HepG2 (cell line): ENCODE results near the gene DST. TPM values are rescaled to one million over a fixed set of nuclear protein-coding genes. Genes with fewer than 3 reads are reported as not detected.

ENCODE experiments used
- ATAC-seq: fragments of 200-7000 bp; cut with Tn5 transposase; 3 replicates; pipeline ENCODE4 v1.9.1; 2020; ENCODE audit warnings: mild to moderate bottlenecking, moderate library complexity
- BruUV-seq: library from RNA; stranded (reverse); fragments of 400-500 nt; replicated peaks from 2 replicates; lab custom pipeline; 2021; lab: Mats Ljungman, UMichigan
- CTCF ChIA-PET: fragments of 300-600 bp; formaldehyde crosslinking; extraction: SDS; loops from one replicate; lab custom pipeline; 2021; ENCODE audit warnings: low total read pairs, inconsistent platforms, low intra/inter-chr PET ratio; lab: Yijun Ruan, JAX
- POLR2A ChIA-PET: fragments of 350-600 bp; sonication (Branson Sonifier 250); formaldehyde crosslinking; loops from one replicate; lab custom pipeline; 2020; ENCODE audit warnings: antibody characterized with exemption, inconsistent platforms; lab: Yijun Ruan, JAX
- DNase-seq: peaks from one replicate; pipeline ENCODE4 v3.0.0-alpha.2; 2015; ENCODE audit warnings: low spot score
- FAIRE-seq: peaks from 3 replicates; lab custom pipeline; 2011; peaks lifted over from hg19 to GRCh38; lab: Jason Lieb, UNC
- H2AFZ ChIP-seq: one replicate; pipeline ENCODE4 v1.6.1; 2011; ENCODE audit warnings: low read length, inconsistent platforms
- H3K27ac ChIP-seq: fragments of 300-600 bp; 3 replicates; pipeline ENCODE4 v1.8.0; 2011; ENCODE audit warnings: mixed run types, mild to moderate bottlenecking, mixed read lengths, low read length, inconsistent platforms; ENCODE audit not compliant: insufficient read depth; ENCODE audit errors: extremely low read length
- H3K27me3 ChIP-seq, 2 experiments: fragments of 200-600 bp in 1 of 2; 2 replicates in 1 of 2; 3 replicates in 1 of 2; pipeline versions ENCODE4 v1.6.0 to v1.8.0; 2011; ENCODE audit warnings: low read length in 2 of 2, mild to moderate bottlenecking in 2 of 2, moderate library complexity in 2 of 2, inconsistent platforms in 1 of 2; ENCODE audit not compliant: insufficient read depth in 2 of 2, control insufficient read depth in 1 of 2
- H3K36me3 ChIP-seq, 2 experiments: fragments of 200-600 bp in 1 of 2; replicated peaks in 1 of 2; 2 replicates in 1 of 2; 3 replicates in 1 of 2; pipeline versions ENCODE4 v1.5.1 to v1.8.0; 2011; ENCODE audit warnings: low read length in 2 of 2, inconsistent platforms in 1 of 2; ENCODE audit not compliant: insufficient read depth in 2 of 2, control insufficient read depth in 1 of 2
- H3K4me1 ChIP-seq: 2 replicates; pipeline ENCODE4 v1.5.1; 2012; ENCODE audit warnings: low read length, inconsistent platforms; ENCODE audit not compliant: insufficient read depth
- H3K4me2 ChIP-seq: 2 replicates; pipeline ENCODE4 v1.6.0; 2011; ENCODE audit warnings: low read depth, low read length, inconsistent platforms
- H3K4me3 ChIP-seq, 3 experiments: fragments of 200-600 bp in 1 of 3; sonication (generic), shearing (Covaris generic) in 1 of 3; replicated peaks in 1 of 3; 2 replicates each; pipeline ENCODE4 v1.5.1; 2011 to 2016; ENCODE audit warnings: low read length in 3 of 3, inconsistent platforms in 2 of 3, low read depth in 2 of 3, mild to moderate bottlenecking in 2 of 3, control low read depth in 1 of 3, mixed read lengths in 1 of 3; ENCODE audit not compliant: insufficient read depth in 1 of 3
- H3K79me2 ChIP-seq: one replicate; pipeline ENCODE4 v1.6.1; 2011; ENCODE audit warnings: low read length, inconsistent platforms; ENCODE audit not compliant: insufficient read depth
- H3K9ac ChIP-seq: 2 replicates; pipeline ENCODE4 v1.6.0; 2011; ENCODE audit warnings: mild to moderate bottlenecking, low read depth, low read length, inconsistent platforms; ENCODE audit not compliant: insufficient read depth
- H3K9me3 ChIP-seq: 2 replicates; pipeline ENCODE4 v1.5.1; 2012; ENCODE audit warnings: mild to moderate bottlenecking, low read length
- H4K20me1 ChIP-seq: 2 replicates; pipeline ENCODE4 v1.6.0; 2011; ENCODE audit warnings: inconsistent platforms, mild to moderate bottlenecking, low read length, moderate library complexity; ENCODE audit not compliant: insufficient read depth
- ATRX ChIP-seq: sonication (generic); formaldehyde crosslinking; IDR thresholded peaks from 2 replicates; pipeline ENCODE4 v1.4.0; 2020; ENCODE audit warnings: missing genetic modification reagents, borderline replicate concordance
- IKZF4 ChIP-seq: sonication (generic); formaldehyde crosslinking; IDR thresholded peaks from 2 replicates; pipeline ENCODE4 v1.5.1; 2020; ENCODE audit warnings: borderline replicate concordance, mild to moderate bottlenecking, low read depth, missing genetic modification reagents; ENCODE audit errors: not compliant biosample characterization
- JUND ChIP-seq: sonication (generic); formaldehyde crosslinking; IDR thresholded peaks from 2 replicates; pipeline ENCODE4 v1.8.0; 2022; ENCODE audit warnings: mild to moderate bottlenecking, missing genetic modification reagents
- NFYC ChIP-seq: IDR thresholded peaks from 2 replicates; pipeline ENCODE4 v1.6.1; 2016; ENCODE audit warnings: missing genetic modification reagents, missing compliant biosample characterization
- NR2C2 ChIP-seq: sonication (generic); formaldehyde crosslinking; IDR thresholded peaks from 2 replicates; pipeline ENCODE4 v1.4.0; 2020; ENCODE audit warnings: missing genetic modification reagents, mild to moderate bottlenecking, moderate library complexity, borderline replicate concordance
- PITX1 ChIP-seq: sonication (generic); formaldehyde crosslinking; IDR thresholded peaks from 2 replicates; pipeline ENCODE4 v1.5.1; 2020; ENCODE audit warnings: mild to moderate bottlenecking, missing genetic modification reagents
- REXO4 ChIP-seq: sonication (generic); formaldehyde crosslinking; IDR thresholded peaks from 2 replicates; pipeline ENCODE4 v1.8.0; 2022; ENCODE audit warnings: missing genetic modification reagents, mild to moderate bottlenecking, borderline replicate concordance
- ZNF317 ChIP-seq: sonication (generic); formaldehyde crosslinking; IDR thresholded peaks from 2 replicates; pipeline ENCODE4 v1.5.0; 2020; ENCODE audit warnings: mild to moderate bottlenecking, missing genetic modification reagents
- WGBS: methylation state at CpG from one replicate; pipeline ENCODE4 v1.1.6; 2017; ENCODE audit warnings: low lambda C conversion rate; 5-methylcytosine and 5-hydroxymethylcytosine counted together
- in situ Hi-C: cut with HindIII; loops from 2 replicates; pipeline ENCODE4 v1.10.0; 2017; ENCODE audit warnings: low pct_unique_long_range_greater_than_20kb; ENCODE audit not compliant: extremely low pct_ligation_motif_present
- intact Hi-C: fragments of 100-400 bp; cut with micrococcal nuclease; formaldehyde crosslinking; loops from one replicate; pipeline ENCODE4 v1.10.0; 2022; ENCODE audit not compliant: unreplicated experiment
- polyA plus RNA-seq, 8 experiments: library from polyadenylated mRNA; depleted of rRNA in 3 of 8; stranded (reverse) in 7 of 8; unstranded in 1 of 8; fragments of >200 nt; fragmentation: Illumina TruSeq in 4 of 8; extraction: Trizol in 4 of 8; gene quantifications; 2 replicates each; pipeline versions ENCODE4 v1.2.1 to v1.2.3, GENCODE V29; 2011 to 2016; ENCODE audit warnings: low read depth in 4 of 8, missing spikeins in 1 of 8, mixed read lengths in 1 of 8; ENCODE audit not compliant: insufficient read depth in 1 of 8
- total RNA-seq, 5 experiments: library from RNA; depleted of rRNA; stranded (reverse); fragments of >200 nt; fragmentation: Illumina TruSeq; extraction: Trizol; gene quantifications; 2 replicates each; pipeline ENCODE4 v1.2.3, GENCODE V29; 2016; ENCODE audit warnings: low read depth in 1 of 5
- TF ChIP-seq, protein P1 (sequence below): sonication (generic); formaldehyde crosslinking; IDR thresholded peaks from 2 replicates; pipeline ENCODE4 v1.5.0; 2020; ENCODE audit warnings: mild to moderate bottlenecking, missing genetic modification reagents
- TF ChIP-seq, protein P2 (sequence below): sonication (generic); formaldehyde crosslinking; IDR thresholded peaks from 2 replicates; pipeline ENCODE4 v1.4.0; 2020; ENCODE audit warnings: missing genetic modification reagents, borderline replicate concordance

Gene DST
- total and polyA plus RNA-seq, 2 of the 13 experiments (the other 11 are each of a cell fraction or from before 2014, with no cell fraction given), result 64.4 to 89.0 TPM

GRCh38 chr6:56434606-56435005 is 208.1 kb downstream of the DST start:
- H3K9ac ChIP-seq, result no peak overlapping the region
- no peak overlapping the region for H3K4me3 ChIP-seq
- H3K79me2 ChIP-seq, result no peaks in the 10 kb centered on the region
- H3K4me1 ChIP-seq, result peaks cover 8% of the 10 kb centered on the region; the same call in 1 of the 2 replicates
- no peaks in the 10 kb centered on the region for H3K27me3 ChIP-seq
- TF ChIP-seq NFYC (CRISPR knock-in tag), result no peak
- TF ChIP-seq, protein P1, sequence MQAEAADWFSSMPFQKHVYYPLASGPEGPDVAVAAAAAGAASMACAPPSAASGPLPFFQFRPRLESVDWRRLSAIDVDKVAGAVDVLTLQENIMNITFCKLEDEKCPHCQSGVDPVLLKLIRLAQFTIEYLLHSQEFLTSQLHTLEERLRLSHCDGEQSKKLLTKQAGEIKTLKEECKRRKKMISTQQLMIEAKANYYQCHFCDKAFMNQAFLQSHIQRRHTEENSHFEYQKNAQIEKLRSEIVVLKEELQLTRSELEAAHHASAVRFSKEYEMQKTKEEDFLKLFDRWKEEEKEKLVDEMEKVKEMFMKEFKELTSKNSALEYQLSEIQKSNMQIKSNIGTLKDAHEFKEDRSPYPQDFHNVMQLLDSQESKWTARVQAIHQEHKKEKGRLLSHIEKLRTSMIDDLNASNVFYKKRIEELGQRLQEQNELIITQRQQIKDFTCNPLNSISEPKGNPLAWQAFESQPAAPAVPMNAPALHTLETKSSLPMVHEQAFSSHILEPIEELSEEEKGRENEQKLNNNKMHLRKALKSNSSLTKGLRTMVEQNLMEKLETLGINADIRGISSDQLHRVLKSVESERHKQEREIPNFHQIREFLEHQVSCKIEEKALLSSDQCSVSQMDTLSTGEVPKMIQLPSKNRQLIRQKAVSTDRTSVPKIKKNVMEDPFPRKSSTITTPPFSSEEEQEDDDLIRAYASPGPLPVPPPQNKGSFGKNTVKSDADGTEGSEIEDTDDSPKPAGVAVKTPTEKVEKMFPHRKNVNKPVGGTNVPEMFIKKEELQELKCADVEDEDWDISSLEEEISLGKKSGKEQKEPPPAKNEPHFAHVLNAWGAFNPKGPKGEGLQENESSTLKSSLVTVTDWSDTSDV (CRISPR knock-in tag), result no peak
- TF ChIP-seq ZNF317 (CRISPR knock-in tag), result peak; percentile 73; the same call in 1 of the 2 replicates
- no TSS peak for BruUV-seq
- ATAC-seq (no peak), FAIRE-seq (no peak), DNase-seq (no peak)
- no peak overlapping the region for H2AFZ ChIP-seq
- H3K27ac ChIP-seq, result no peak overlapping the region
- ChIA-PET CTCF (no interaction called here), POLR2A (no interaction called here)
- no peak overlapping the region for H3K4me2 ChIP-seq
- 92% methylated on average over 2 of the region's 2 CpGs for WGBS
- no peaks in the 10 kb centered on the region for H3K36me3 ChIP-seq
- peaks cover 12% of the 10 kb centered on the region for H3K9me3 ChIP-seq
- in situ Hi-C loops (no loop called here), intact Hi-C loops (no loop called here)
- no peaks in the 10 kb centered on the region for H4K20me1 ChIP-seq

DNA sequence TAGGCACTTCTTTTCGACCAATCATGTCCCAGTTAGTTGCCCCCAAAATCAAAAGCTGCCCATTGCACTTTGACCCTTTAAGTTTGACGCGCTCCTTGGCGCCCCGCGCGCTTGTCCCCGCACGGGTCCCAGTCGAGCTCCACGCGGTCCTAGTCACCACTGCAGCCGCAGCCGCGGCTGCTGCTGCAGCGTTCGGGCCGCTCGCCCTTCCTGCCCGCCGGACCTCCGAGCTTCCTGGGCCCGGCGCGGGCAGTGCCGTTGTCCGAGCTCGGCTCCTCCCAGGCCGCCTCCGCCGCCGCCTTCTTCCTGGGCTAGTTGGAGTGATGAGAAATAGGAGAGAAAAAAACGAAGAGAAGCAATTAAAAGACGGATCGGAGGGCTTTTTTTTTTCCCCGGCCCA is 209.6 kb downstream of the DST start:
- no TSS peak for BruUV-seq
- ATAC-seq (no peak), DNase-seq (no peak), FAIRE-seq (no peak)
- no peak overlapping the region for H2AFZ ChIP-seq
- 0 out of 2 replicates have a peak, but pooled peaks cover 8% of the 10 kb centered on the region for H3K9me3 ChIP-seq
- 95% methylated on average over 36 of the region's 36 CpGs for WGBS
- H3K36me3 ChIP-seq, result no peaks in the 10 kb centered on the region
- H3K79me2 ChIP-seq, result no peaks in the 10 kb centered on the region
- H3K4me1 ChIP-seq, result peaks cover 8% of the 10 kb centered on the region; the same call in 1 of the 2 replicates
- POLR2A ChIA-PET, result no interaction called here
- intact Hi-C loops (no loop called here), in situ Hi-C loops (no loop called here)
- H4K20me1 ChIP-seq, result no peaks in the 10 kb centered on the region
- CTCF ChIA-PET, result no interaction called here
- no peak overlapping the region for H3K9ac ChIP-seq
- H3K4me3 ChIP-seq, result no peak overlapping the region
- no peaks in the 10 kb centered on the region for H3K27me3 ChIP-seq
- H3K4me2 ChIP-seq, result no peak overlapping the region
- no peak overlapping the region for H3K27ac ChIP-seq
- TF ChIP-seq JUND, result no peak
- no peak for TF ChIP-seq IKZF4 (CRISPR knock-in tag)
- TF ChIP-seq REXO4 (CRISPR knock-in tag), result no peak
- TF ChIP-seq, protein P2, sequence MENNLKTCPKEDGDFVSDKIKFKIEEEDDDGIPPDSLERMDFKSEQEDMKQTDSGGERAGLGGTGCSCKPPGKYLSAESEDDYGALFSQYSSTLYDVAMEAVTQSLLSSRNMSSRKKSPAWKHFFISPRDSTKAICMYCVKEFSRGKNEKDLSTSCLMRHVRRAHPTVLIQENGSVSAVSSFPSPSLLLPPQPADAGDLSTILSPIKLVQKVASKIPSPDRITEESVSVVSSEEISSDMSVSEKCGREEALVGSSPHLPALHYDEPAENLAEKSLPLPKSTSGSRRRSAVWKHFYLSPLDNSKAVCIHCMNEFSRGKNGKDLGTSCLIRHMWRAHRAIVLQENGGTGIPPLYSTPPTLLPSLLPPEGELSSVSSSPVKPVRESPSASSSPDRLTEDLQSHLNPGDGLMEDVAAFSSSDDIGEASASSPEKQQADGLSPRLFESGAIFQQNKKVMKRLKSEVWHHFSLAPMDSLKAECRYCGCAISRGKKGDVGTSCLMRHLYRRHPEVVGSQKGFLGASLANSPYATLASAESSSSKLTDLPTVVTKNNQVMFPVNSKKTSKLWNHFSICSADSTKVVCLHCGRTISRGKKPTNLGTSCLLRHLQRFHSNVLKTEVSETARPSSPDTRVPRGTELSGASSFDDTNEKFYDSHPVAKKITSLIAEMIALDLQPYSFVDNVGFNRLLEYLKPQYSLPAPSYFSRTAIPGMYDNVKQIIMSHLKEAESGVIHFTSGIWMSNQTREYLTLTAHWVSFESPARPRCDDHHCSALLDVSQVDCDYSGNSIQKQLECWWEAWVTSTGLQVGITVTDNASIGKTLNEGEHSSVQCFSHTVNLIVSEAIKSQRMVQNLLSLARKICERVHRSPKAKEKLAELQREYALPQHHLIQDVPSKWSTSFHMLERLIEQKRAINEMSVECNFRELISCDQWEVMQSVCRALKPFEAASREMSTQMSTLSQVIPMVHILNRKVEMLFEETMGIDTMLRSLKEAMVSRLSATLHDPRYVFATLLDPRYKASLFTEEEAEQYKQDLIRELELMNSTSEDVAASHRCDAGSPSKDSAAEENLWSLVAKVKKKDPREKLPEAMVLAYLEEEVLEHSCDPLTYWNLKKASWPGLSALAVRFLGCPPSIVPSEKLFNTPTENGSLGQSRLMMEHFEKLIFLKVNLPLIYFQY (CRISPR knock-in tag), result no peak
- TF ChIP-seq ATRX (CRISPR knock-in tag), result no peak
- TF ChIP-seq NR2C2 (CRISPR knock-in tag), result no peak
- TF ChIP-seq PITX1 (CRISPR knock-in tag), result no peak
